NK-92 treated with Interleukin-12 subunit alpha and Interleukin-12 subunit beta, amount 100 ng/mL, for 24 hours (cell line): ENCODE measurements around the gene CLN3.
"Not testable (repeated sequence)": the region's sequence is repeated elsewhere in the genome, so short reads cannot be mapped to it uniquely, and the experiment has no call there.

Source experiments
- DNase-seq: peaks from one replicate; lab custom pipeline; 2025; lab: John Stamatoyannopoulos, UW

Gene CLN3

DNA sequence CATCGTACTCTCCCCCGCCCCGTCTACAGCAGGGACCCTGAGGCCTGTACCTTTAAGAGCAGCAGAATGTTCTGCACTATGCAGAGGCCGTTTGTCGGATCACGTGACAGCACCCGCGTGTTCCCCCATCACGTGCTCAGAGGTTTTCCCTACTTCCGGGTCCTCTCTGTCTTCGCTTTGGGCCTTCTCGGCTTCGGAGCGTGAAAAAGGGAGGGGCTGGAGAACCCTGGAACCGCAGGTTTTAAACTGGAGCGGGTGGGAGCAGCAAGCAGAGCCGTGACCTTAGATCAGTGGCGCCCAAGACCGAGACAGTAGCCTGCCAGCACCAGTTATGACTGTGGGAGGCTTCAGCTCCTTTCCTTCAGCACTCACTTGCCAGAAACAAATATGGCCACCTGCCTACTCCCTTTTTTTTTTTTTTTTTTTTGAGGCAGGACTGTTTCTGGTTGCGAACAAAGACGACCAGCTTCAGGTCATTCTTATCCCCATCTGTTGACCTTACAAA is at the start of gene CLN3:
Gene CLN3 (minus strand): TSS at position 105 of the 505 bp plus-strand sequence. CDS start 315 bp downstream, outside the sequence.
- peak; percentile 88 for DNase-seq

DNA sequence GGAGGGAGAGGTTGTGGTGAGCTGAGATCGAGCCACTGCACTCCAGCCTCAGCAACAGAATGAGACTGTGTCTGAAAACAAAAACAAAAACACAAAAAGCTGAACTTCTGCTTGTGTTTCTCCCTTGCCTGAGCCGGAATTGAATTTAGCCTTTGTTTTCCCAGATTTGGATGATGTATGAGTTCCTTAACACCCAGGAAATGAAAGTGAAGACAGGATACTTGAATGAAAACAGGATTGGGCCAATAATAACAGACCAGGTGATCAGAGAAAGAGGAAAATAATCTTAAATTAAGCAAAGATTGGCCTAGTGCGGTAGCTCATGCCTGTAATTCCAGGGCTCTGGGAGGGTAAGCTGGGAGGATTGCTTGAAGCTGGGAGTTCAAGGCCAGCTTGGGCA is 48.5 kb upstream of the CLN3 start:
- DNase-seq = no peak

DNA sequence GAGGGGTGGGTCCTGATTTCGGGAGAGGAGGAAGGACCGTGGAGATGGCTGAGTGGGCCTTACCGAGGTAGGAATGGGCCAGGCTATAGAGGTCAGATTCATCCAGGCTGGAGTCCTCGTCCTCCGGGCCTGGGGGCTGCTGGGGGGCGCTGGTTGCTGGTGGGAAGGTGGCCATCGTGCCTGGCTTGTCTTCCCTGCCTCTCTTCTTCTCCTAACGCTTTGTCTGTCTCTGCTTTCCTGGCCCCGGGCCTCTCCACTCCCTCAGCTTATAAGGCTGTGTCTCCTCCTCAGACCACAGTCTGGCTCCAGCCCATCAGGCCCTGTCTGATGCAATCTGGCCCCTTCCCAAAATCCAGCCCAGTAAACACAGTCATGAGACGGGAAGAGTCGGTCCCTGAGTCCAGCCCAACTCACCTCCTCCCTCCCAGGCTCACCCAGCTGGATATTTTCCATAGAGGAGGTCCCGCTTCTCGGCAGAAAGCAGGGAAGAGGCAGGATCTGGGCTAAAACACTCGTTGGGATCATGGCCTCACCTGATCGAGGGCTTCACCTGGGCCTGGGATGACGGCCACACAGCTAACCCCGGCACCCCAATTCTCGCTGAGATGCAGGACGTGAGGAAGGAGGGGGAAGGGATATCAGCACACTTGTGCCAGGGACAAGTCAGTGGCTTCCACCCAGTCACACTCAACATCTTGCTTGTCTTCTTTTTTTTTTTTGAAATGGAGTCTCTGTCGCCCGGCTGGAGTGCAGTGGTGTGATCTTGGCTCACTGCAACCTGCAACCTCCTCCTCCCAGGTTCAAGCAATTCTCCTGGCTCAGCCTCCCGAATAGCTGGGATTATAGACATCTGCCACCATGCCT is 47.1 kb upstream of the CLN3 start, which contains the start of gene NUPR1:
Gene NUPR1 (minus strand): TSS at position 242 of the 864 bp plus-strand sequence. CDS start 67 bp downstream, at position 175.
- no peak for DNase-seq

DNA sequence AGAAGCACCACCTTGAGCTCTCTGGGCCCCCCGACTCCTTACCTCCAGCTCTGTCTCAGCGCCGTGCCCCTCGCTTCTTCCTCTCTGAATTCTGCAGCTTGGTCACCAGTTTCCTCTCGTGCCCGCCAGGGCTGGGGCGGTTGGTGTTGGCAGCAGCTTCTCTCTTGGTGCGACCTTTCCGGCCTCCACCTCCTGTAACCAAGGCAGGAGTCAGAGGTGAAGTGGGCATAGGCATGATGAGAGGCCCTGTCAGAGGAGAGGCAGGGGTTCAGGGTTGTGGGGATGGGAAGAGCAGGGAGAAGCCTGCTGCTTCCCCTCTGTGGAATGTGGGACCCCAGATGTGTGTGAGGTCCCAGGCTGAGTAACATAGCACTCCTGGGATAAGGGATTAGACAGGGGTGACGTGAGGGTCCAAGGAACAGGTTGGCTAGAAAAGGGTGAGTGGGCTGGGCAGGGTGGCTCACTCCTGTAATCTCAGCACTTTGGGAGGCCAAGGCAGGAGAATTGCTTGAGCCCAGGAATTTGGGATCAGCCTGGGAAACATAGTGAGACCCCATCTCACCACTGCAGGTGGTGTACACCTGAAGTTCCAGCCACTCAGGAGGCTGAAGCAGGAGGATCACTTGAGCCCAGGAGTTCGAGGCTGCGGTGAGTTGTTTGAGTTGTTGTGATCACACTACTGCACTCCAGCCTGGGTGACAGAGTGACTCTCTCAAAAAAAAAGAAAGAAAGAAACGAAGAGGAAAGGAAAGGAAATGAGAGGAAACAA is 46.3 kb upstream of the CLN3 start:
- no peak for DNase-seq

DNA sequence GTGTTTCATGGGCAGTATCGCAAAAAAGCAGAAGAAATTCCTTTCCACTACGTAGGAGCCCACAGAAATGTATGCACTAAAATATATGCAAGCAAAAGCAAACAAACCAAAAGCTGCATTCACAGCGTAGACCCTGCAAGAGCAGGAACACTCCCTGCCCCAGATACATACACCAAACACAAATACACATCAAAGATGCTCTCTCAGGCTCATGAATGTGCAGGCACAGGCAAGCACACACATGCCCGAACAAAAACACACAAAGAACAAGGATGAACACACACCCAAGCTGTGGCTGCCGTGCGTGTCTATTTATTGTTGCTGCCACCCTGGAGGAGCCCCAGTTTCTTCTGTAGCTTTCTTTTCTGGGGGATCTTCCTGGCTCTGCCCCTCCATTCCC is 45.2 kb upstream of the CLN3 start:
- no peak for DNase-seq

DNA sequence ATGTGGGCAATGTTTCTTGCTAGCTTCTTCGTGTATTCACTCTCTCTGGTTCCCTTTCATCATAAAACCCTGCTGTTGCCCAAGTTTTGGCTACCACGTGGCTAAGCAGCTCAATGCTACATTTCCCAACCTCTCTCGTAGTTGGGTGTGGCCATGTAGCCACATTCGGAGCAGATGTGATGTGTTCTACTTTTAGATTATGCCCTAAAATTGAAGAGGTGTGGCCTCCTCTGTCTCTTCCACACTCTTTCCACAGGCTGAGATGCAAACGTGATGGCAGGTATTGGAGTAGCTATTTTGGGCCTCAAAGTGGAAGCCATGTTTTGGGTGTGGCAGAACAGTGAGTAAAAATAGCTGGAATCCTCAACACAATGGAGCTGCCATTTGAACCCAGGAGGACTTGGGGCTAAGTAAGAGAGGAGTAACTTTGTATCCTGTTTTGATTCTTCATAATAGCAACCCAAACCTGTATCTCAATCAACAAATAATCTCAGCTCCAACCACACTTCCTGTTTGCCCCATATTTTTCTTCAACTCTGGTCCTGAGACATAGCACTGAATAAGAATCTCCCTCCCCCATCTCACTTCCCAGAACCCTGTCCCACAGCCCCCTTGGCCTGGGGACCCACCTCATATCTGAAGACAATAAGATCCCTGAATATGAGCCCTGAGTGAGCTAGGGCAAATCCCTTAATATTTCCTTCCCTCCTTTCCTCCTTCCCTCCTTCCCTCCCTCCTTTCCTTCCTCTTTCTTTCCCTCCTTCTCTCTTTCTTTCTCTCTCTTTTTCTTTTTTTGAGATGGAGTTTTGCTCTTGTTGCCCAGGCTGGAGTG is 42.9 kb upstream of the CLN3 start:
- peak; percentile 61 for DNase-seq

DNA sequence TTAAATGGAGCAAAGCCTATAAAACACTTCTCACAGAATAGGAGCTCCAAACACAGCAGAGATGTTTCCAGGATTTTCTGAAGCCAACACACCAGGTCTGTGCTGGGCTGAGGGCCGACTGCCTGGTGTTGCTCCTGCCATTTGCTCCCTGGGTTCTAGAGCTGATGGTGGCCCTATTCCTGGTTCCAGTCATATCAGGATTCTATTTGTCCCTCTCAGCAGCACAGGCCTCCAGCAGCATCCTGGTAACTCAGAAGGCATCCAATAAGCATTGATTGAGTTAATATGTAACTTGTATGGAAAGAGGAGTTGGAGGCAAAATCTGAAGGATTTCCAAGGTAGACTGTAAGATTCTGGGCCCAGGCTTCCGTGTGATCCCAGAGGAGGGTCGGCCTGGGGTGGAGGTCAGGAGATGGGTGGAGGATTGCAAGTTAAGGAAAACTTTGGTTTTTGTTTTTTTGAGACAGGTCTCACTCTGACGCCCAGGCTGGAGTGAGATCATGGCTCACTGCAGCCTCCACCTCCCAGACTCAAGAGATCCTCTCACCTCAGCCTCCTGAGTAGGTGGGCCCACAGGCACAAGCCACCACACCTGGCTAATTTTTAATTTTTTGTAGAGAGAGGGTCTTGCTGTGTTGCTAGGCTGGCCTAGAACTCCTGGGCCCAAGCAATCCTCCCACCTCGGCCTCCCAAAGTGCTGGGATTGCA is 41.2 kb upstream of the CLN3 start:
- no peak for DNase-seq

DNA sequence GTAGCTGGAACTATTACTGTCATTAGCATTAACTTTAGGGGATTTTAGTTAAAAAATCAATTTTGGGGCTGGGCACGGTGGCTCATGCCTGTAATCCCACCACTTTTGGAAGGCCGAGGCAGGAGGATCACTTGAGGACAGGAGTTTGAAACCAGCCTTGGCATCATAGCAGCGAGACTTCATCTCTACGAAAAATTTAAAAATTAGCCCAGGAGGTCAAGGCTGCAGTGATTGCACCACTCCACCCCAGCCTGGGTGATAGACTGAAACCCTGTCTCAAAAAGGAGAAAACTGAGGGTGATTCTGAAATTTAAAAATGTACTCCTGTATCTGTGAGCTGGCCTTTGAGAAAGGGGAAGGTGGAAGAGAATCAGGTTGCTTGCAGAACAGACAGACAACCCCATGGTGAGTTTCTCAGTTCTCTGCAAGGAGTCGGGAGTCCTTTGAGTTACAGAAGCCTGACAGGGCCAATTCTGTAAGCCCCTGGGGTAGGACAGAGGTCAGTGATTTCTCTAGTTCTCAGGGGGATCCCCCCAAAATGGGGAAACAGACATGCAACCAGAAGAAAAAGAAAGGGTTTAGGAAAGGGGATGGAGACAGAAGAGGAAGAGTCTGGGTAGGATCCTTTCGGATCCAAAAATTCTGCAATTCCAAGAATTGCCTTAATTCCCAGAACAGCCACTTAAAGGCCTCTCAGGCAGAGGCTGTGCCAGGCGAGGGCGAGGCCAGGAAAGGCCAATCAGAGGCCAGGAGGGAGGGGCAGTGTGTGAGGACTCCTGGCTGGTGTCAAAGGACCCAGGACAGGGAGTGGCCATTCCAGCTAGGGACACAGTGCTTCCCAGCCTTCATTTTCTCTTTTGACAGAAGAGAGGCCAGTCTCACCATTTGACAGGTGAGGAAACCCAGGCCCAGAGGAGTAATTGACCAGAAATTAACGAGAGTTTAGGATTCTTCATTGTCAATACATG is 40.2 kb upstream of the CLN3 start:
- DNase-seq = no peak

DNA sequence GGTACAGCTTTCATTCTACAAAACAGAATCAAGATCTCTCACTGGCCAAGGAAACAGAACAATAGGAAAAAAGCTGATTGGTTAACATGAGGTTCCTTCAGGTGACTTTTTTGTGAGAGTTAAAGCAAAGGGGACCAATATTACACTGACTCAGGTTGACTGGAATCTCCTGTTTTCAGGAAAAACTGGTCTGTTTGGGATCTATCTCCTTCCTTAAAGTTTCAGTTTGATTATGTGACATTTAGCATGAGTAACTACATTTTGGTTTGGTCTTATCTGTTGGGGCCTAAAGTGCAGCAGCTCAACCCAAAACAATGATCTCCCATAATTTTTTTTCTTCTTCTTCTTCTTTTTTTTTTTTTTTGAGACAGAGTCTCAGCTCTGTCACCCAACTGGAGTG is 37.2 kb upstream of the CLN3 start:
- no peak for DNase-seq

DNA sequence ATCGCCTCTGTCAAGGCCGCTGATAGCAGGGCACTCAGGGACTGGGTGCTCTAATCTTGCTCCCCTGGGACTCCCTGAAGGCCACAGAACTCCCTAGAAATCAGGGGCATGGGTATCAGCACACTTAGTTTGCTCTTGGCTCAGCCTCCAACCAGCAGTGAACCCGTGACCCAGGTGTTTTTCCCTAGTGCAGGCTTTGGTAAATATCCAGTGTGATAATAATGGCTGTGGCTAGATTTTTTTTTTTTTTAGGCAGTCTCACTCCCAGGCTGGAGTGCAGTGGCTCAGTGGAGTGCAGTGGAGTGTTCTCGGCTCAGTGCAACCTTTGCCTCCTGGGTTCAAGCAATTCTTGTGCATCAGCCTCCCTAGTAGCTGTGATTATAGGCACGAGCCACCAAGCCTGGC is 36.6 kb upstream of the CLN3 start:
- DNase-seq = no peak

DNA sequence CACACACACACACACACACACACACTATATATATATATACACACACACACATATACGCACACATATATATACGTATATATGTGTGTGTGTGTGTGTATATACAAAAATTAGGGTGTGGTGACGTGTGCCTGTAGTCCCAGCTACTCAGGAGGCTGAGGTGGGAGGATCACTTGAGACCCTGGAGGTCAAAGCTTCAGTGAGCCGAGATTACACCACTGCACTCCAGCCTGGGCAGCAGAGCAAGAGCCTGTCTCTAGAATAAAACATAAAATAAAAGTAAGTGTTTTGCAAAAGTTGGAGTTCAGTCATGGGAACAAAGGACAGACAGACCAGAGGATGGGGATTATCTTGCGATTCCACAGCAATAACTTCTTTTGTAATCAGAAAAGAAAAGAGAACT is 36.1 kb upstream of the CLN3 start:
- DNase-seq = no peak

DNA sequence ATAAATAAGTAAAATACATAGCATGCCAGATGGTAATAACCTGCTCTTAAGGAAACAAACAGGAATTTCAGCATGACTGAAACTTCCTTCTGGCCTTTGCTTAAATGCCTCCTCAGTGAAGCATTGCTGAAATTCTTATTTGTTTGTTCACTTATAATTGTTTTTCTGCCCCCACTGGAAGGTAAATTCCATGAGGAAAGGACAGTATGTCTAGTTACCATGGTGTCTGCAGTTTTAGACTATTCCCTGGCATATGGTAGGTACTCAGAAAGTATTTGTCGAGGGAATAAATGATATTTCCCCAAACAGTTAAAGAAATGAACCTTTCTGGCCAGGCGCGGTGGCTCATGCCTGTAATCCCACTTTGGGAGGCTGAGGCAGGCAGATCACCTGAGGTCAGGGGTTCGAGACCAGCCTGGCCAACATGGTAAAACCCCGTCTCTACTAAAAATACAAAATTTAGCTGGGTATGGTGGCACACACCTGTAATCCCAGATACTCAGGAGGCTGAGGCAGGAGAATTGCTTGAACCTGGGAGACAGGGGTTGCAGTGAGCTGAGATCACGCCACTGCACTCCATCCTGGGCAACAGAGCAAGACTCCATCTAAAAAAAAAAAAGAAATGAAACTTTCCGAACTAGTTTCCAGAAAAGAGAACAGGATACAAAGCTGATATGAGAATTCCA is 35.4 kb upstream of the CLN3 start:
- not testable (repeated sequence) for DNase-seq

DNA sequence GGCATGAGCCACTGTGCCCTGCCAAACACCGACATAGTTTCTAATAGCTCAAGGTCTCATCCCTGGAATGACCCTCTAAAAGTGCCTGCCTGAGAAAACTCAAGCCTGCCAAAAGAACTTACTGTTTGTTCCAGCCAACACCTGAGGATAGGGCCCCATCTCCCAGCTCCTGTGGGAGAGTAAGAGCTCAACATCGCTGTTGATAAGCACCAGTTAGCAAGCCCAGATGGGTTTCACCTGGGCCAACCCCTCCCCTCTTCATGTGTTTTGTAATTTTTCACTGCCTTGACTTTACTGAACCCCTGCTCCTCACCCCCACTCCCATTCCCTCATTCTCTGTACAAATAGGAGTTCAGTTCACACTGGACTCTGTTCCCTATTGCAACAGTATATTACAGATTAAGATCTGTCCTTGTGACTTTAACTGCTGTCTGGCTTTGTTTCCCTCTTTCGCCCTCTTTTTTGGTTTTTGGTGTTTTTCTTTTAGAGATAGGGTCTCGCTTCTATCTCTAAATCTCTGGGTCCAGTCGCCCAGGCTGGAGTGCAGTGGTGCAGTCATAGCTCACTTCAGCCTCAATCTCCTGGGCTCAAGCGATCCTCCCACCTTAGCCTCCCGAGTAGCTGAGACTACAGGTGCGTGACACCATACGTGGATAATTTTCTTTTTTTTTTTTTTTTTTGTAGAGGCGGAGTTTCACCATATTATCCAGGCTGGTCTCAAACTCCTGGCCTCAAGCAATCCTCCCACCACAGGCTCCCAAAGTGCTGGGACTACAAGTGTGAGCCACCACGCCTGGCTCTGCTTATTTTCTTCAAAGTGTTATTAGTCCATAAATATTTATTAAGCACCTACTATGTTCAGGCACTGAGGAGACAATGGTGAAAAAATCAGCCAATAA is 34.6 kb upstream of the CLN3 start:
- no peak for DNase-seq

DNA sequence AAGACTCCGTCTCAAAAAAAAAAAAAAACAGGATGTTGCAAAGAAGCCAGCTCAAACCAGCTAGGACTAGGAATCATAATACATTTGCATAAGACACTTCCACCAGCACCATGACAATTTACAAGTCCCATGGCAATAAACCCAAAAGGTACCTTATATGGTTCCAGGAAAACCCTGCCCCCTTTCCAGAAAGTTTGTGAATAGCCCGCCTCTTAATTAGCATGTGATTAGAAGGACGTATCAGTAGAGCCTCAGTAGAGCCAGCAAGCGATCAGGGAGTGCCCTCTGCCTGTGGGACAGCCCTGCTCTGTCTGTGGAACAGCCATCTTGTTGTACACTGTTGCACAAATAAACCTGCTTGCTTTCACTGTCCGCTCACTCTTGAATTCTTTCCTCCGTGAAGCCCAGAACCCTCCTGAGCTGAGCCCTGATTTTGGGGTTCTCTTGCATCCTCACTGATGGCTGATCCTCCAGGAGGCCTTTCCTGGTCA is 32.9 kb upstream of the CLN3 start:
- no peak for DNase-seq

DNA sequence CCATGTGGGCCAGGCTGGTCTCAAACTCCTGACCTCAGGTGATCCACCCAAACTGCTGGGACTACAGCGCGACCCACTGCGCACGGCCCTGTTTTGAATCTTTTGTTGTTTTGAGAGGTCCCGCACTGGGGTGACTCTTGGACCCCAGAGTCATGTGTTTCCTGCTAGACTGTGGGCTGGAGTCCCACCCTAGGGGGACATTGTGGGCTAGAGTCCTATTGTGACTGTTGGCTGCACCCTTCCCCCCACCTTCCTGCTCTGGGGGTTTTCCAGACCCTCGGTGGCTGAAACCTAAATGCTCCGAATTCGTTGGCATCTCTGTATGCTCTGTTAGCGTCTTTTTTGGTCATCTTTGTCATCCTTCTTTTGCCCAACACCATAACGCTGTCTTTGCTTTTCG is 30.9 kb upstream of the CLN3 start:
- no peak for DNase-seq

DNA sequence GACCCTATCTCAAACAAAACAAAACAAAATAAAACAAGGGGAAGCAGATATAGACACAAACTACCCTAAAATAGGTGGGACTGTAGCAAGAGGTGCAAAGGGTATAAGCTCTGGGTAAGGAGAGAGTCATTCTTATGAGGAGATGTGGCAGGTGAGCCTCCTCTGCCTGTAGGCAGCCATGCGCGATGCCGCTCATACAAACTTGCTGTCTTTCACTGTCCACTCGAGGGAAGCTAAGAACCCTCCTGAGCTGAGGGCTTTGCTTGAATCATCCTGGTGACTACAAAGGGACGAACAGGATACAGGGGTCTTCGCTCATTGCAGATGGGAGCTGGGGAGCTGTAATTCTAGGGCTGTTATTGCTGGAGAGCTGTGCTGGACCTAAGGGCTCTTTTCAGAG is 29.6 kb upstream of the CLN3 start:
- no peak for DNase-seq

DNA sequence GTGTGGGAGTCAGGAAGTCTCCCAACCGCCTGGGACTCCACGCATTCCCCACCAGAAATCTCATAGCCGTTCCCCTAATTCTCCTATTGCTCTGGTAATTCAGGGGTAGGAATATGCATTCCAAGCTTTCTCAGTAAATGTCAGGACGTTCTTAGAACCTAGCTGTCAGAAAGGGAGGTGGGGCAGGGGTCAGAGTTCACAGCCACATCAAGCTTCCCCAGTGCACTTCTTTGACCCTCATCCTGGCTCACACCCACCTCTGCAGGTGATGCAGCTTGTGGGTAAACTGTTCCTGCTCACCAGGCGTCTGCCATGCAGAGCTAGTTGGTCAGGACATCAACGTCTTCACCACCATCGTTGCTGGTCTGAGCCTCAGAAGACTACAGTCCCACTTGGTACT is 28.8 kb upstream of the CLN3 start:
- no peak for DNase-seq

DNA sequence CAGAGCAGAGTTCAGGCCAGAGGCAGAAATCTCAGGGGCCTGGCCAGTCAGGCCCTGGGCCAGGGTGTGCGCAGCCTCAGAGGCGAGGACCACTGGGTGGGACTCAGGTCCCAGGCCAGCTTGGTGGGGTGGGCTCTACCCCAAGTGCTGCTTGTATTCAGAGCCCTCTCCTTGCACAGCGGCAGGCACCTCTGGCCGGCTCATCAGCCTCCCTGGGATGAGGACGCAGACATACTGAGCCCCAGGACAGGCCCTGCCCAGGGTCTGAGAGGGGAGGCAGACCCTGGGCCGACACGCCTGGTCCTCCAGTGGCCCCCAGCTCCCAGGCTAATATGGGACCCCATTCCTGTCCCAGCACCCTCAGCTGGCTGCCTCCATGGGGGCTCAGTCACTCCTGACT is 22.4 kb upstream of the CLN3 start:
- no peak for DNase-seq
